GM12872 (cell line): ENCODE results near the gene KRTAP1-3.
"Not testable (repeated sequence)": the region's sequence is repeated elsewhere in the genome, so short reads cannot be mapped to it uniquely, and the experiment has no call there.

Experiments used
- TF ChIP-seq, protein P1 (sequence below): IDR thresholded peaks from 3 replicates; pipeline ENCODE4 v1.5.1; 2011; ENCODE audit warnings: low read depth, mild to moderate bottlenecking, low read length, moderate library complexity; ENCODE audit not compliant: insufficient read depth

The KRTAP1-3 gene

DNA sequence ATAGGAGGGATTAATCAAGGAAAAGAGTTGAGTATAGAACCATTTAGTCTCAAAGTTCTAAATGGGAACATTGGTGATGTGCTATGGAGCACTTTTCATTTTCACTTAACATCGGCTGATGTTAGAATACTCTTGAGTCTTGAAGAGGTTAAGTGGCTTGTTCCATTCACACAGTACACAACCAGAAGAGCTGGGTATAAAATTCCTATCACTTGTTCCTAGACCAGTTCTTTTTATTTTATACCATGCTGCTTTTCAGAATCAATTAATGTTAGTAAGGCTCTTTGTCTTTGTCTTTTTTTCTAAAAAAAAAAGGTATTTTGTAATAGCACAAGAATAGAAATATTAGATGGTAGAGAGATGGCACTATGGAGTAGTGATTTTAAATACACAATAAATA is 8.3 kb upstream of the KRTAP1-3 start:
- TF ChIP-seq, protein P1, sequence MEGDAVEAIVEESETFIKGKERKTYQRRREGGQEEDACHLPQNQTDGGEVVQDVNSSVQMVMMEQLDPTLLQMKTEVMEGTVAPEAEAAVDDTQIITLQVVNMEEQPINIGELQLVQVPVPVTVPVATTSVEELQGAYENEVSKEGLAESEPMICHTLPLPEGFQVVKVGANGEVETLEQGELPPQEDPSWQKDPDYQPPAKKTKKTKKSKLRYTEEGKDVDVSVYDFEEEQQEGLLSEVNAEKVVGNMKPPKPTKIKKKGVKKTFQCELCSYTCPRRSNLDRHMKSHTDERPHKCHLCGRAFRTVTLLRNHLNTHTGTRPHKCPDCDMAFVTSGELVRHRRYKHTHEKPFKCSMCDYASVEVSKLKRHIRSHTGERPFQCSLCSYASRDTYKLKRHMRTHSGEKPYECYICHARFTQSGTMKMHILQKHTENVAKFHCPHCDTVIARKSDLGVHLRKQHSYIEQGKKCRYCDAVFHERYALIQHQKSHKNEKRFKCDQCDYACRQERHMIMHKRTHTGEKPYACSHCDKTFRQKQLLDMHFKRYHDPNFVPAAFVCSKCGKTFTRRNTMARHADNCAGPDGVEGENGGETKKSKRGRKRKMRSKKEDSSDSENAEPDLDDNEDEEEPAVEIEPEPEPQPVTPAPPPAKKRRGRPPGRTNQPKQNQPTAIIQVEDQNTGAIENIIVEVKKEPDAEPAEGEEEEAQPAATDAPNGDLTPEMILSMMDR: no peak

DNA sequence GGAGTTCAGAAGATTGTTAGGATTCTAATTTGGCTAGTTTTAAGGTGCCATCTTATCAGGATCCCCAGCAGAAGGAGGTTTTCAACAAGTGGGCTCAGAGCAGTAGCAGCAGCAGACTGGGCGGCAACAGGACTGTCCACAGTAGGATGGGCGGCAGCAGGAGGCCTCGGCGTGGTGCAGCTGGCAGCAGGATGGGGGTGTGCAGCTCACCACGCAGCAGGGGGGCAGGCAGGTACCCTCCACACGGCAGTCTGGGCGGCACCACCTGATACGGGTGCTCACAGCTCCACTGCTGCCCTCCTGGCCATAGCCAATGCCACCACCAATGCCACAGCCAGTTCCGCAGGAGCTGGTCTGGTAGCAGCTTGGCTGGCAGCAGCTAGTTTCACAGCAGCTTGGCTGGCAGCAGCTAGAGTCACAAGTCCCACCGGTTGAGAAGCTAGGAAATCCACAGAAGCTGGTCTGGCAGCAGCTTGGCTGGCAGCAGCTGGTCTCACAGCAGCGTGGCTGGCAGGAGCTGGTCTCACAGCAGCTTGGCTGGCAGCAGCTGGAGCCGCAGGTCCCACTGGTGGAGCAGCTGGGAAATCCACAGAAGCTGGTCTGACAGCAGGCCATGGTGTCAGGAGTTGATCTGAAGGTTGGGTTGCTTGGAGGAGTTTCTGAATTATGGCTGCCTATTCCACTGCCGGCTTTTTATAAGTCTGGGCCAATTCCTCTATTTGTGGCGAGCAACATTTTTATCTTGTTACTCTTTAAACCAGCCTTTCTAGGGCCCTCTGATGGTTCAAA is 6.3 kb upstream of the KRTAP1-3 start, which contains the start of gene KRTAP1-1:
Gene KRTAP1-1, minus strand, starts transcription at position 668 of the 789 bp plus-strand sequence. Its CDS starts 53 bp downstream, at position 615.
- TF ChIP-seq, protein P1: not testable (repeated sequence)

DNA sequence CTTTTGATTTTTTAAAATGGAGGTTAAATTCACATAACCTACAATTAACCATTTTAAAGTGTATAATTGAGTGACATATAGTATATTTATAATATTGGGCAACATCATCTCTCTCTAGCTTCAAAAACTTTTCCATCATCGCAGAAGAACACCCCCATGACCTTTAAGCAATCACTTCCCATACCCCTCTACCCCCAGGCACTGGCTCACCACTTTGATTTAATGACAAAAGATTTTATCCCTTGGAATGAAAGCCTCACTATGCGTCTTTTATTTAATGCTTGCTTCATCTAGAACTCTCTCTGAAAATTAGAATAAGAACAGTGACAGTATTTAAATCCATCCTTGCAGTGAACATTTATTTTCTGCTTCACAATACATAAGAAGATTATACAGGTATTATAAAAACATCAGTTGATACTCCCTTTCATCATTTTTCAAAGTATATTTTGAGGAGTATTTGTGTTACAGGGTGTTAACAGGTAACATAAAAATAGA is 3.2 kb upstream of the KRTAP1-3 start:
- TF ChIP-seq, protein P1: no peak

DNA sequence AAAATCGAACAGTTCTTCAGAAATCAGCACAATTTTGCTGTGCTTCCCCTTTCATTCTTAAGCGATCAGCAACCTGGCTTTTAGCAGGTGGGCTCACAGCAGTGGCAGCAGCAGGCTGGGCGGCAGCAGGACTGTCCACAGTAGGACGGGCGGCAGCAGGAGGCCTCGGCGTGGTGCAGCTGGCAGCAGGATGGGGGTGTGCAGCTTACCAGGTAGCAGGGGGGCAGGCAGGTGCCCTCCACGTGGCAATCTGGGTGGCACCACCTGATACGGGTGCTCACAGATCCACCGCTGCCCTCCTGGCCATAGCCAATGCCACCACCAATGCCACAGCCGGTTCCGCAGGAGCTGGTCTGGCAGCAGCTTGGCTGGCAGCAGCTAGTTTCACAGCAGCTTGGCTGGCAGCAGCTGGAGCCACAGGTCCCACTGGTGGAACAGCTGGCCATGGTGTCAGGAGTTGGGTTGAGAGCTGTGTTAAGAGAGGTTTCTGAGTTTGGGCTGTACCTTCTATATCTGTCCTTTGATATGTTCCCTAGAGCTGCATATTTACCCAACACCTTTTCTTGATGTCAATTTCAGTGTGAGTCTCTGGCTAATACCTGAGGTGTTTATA is 4.9 kb downstream of the KRTAP1-3 start, which contains the start of gene KRTAP1-4:
Gene KRTAP1-4, minus strand, starts transcription at position 563 of the 613 bp plus-strand sequence. Its CDS starts 117 bp downstream, at position 446.
- TF ChIP-seq, protein P1: no peak

DNA sequence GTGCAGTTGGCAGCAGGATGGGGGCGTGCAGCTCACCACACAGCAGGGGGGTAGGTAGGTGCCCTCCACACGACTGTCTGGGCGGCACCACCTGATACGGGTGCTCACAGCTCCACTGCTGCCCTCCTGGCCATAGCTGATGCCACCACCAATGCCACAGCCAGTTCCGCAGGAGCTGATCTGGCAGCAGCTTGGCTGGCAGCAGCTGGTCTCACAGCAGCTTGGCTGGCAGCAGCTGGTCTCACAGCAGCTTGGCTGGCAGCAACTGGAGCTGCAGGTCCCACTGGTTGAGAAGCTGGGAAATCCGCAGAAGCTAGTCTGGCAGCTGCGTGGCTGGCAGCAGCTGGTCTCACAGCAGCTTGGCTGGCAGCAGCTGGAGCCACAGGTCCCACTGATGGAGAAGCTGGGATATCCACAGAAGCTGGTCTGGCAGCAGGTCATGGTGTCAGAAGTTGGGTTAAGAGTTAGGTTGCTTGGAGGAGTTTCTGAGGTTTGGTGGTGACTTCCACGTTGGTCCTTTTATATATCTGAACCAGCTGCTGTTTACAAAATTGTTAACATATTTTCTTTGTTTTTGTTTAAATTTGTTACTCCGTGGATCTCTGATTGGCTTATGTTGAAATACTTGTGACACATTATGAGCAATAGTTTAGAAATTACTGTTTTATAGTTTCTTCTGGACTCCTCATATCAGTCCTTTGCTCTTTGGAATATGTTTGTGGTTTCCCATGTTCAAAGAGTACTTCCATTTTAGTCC is 7.8 kb downstream of the KRTAP1-3 start, which contains the start of gene KRTAP1-5:
Gene KRTAP1-5, minus strand, starts transcription at position 494 of the 757 bp plus-strand sequence. Its CDS starts 53 bp downstream, at position 441.
- TF ChIP-seq, protein P1: no peak

DNA sequence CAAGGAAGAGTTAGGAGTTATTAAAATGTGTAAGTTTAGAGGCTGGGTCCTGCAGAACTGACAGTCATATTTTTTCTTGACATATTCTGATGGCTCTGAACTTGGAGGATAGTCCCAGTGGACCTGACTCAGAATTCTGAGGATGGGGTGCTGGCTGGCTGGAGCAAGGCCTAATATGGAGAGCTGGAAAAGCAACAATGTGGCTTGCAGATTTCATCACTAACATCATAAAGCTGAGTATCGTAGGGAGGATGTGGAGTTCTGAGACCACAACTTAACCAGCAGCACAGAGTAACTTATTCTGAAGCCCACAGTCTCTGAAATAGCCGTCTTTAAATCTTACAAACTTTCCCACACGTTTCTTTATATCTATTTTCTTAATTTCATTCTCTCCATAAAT is 10.0 kb downstream of the KRTAP1-3 start:
- TF ChIP-seq, protein P1: no peak

DNA sequence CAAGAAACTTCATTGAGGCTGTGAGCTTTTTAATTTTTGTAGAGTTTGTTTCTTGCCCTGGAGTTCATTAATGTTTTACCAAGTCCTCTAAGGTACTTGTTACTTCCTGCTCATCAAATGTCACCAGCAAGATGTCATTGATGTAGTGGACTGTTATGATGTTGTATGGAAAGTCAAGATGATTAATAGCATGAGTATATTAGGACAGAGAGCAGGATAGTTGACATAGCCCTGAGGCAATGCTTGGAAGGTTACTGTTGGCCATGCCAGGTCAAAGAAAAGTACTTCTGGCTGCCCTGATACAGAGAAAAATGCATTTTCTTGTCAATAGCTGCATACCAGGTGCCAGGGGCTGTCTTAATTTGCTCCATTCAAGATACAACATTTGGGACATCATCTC is 14.3 kb downstream of the KRTAP1-3 start:
- TF ChIP-seq, protein P1: no peak
